GM19463 (cell line): ENCODE data around the gene ABCC6.
"Not testable (repeated sequence)": the region's sequence is repeated elsewhere in the genome, so short reads cannot be mapped to it uniquely, and the experiment has no call there.

Source experiments
- ATAC-seq: cut with Tn5 transposase; IDR thresholded peaks from one replicate; pipeline ENCODE4 v1.9.1; 2021; ENCODE audit warnings: mild to moderate bottlenecking, moderate library complexity; ENCODE audit not compliant: unreplicated experiment

ABCC6 gene

GRCh38 chr16:16223662-16224241 is 458 bp upstream of the ABCC6 start:
- ATAC-seq, result not testable (repeated sequence)

GRCh38 chr16:16221382-16221781 is 1.9 kb downstream of the ABCC6 start:
- not testable (repeated sequence) for ATAC-seq

GRCh38 chr16:16220449-16220848 is 2.8 kb downstream of the ABCC6 start:
- not testable (repeated sequence) for ATAC-seq

GRCh38 chr16:16218787-16219186 is 4.5 kb downstream of the ABCC6 start:
- not testable (repeated sequence) for ATAC-seq

- ATAC-seq, result not testable (repeated sequence)
Observed at GRCh38 chr16:16218349-16218748, 4.9 kb downstream of the ABCC6 start.

- ATAC-seq, result not testable (repeated sequence)
Observed at GRCh38 chr16:16213863-16214293, 9.4 kb downstream of the ABCC6 start.

- not testable (repeated sequence) for ATAC-seq
Observed at GRCh38 chr16:16211404-16211803, 11.9 kb downstream of the ABCC6 start.

- ATAC-seq, result not testable (repeated sequence)
Observed at GRCh38 chr16:16208461-16208860, 14.8 kb downstream of the ABCC6 start.

GRCh38 chr16:16207787-16208334 is 15.4 kb downstream of the ABCC6 start:
- ATAC-seq, result not testable (repeated sequence)

GRCh38 chr16:16207097-16207786 is 16.1 kb downstream of the ABCC6 start:
- ATAC-seq, result not testable (repeated sequence)

GRCh38 chr16:16205864-16206263 is 17.4 kb downstream of the ABCC6 start:
- ATAC-seq, result not testable (repeated sequence)

- ATAC-seq, result not testable (repeated sequence)
Observed at GRCh38 chr16:16204552-16204951, 18.7 kb downstream of the ABCC6 start.

GRCh38 chr16:16203494-16203893 is 19.8 kb downstream of the ABCC6 start:
- ATAC-seq, result not testable (repeated sequence)

GRCh38 chr16:16202400-16203143 is 20.7 kb downstream of the ABCC6 start:
- ATAC-seq, result not testable (repeated sequence)

GRCh38 chr16:16201880-16202279 is 21.4 kb downstream of the ABCC6 start:
- not testable (repeated sequence) for ATAC-seq

- not testable (repeated sequence) for ATAC-seq
Observed at GRCh38 chr16:16200391-16200790, 22.9 kb downstream of the ABCC6 start.

GRCh38 chr16:16199428-16199827 is 23.9 kb downstream of the ABCC6 start:
- ATAC-seq, result not testable (repeated sequence)

GRCh38 chr16:16197966-16198365 is 25.3 kb downstream of the ABCC6 start:
- ATAC-seq, result no peak

- ATAC-seq, result no peak
Observed at GRCh38 chr16:16197331-16197730, 26.0 kb downstream of the ABCC6 start.

GRCh38 chr16:16196099-16196498 is 27.2 kb downstream of the ABCC6 start:
- no peak for ATAC-seq

GRCh38 chr16:16191493-16192167 is 31.7 kb downstream of the ABCC6 start:
- no peak for ATAC-seq
